Fibroblast of lung (primary cell): ENCODE measurements around the gene HCFC1. TPM values are rescaled to one million over a fixed set of nuclear protein-coding genes. Genes with fewer than 3 reads are reported as not detected.
A peak's percentile ranks its signal among the peaks of the same experiment; 100 is the strongest.

Experiments used
- DNase-seq, 2 donors: peaks; one replicate each; pipeline versions ENCODE4 v3.0.0 to v3.0.0-alpha.2; 2010; ENCODE audit warnings: low read depth in 2 of 2
- H2AFZ ChIP-seq: 2 replicates; pipeline ENCODE4 v1.5.1; 2012; ENCODE audit warnings: low read length, control low read depth, inconsistent platforms
- H3K27ac ChIP-seq: 2 replicates; pipeline ENCODE4 v1.5.1; 2011; ENCODE audit warnings: low read length, control low read depth; ENCODE audit not compliant: insufficient read depth
- H3K27me3 ChIP-seq: 2 replicates; pipeline ENCODE4 v1.5.1; 2011; ENCODE audit warnings: mild to moderate bottlenecking, low read length; ENCODE audit not compliant: control insufficient read depth, insufficient read depth
- H3K36me3 ChIP-seq: 2 replicates; pipeline ENCODE4 v1.5.1; 2011; ENCODE audit warnings: low read length; ENCODE audit not compliant: control insufficient read depth, insufficient read depth
- H3K4me1 ChIP-seq: 2 replicates; pipeline ENCODE4 v1.5.1; 2011; ENCODE audit warnings: low read length; ENCODE audit not compliant: control insufficient read depth, insufficient read depth; ENCODE audit errors: extremely low read depth
- H3K4me2 ChIP-seq: 2 replicates; pipeline ENCODE4 v1.5.1; 2011; ENCODE audit warnings: low read length, control low read depth; ENCODE audit not compliant: insufficient read depth; ENCODE audit errors: extremely low read depth
- H3K4me3 ChIP-seq, 4 experiments: fragments of 200-600 bp in 1 of 4; sonication (generic) in 1 of 4; replicated peaks in 1 of 4; 2 replicates each; pipeline ENCODE4 v1.5.1; 2011 to 2016; ENCODE audit warnings: low read length in 4 of 4, low read depth in 3 of 4, mild to moderate bottlenecking in 3 of 4, control low read depth in 2 of 4, inconsistent platforms in 1 of 4, mixed read lengths in 1 of 4; ENCODE audit not compliant: insufficient read depth in 1 of 4; ENCODE audit errors: control extremely low read depth in 1 of 4
- H3K79me2 ChIP-seq: 2 replicates; pipeline ENCODE4 v1.5.1; 2012; ENCODE audit warnings: mild to moderate bottlenecking, low read length, inconsistent platforms; ENCODE audit not compliant: control insufficient read depth, insufficient read depth
- H3K9ac ChIP-seq: 2 replicates; pipeline ENCODE4 v1.5.1; 2011; ENCODE audit warnings: mild to moderate bottlenecking, low read length, control low read depth; ENCODE audit not compliant: insufficient read depth
- H3K9me3 ChIP-seq: 2 replicates; pipeline ENCODE4 v1.5.1; 2012; ENCODE audit warnings: low read depth, low read length; ENCODE audit not compliant: control insufficient read depth, insufficient read depth
- H4K20me1 ChIP-seq: 2 replicates; pipeline ENCODE4 v1.5.1; 2011; ENCODE audit warnings: low read length; ENCODE audit not compliant: control insufficient read depth, insufficient read depth; ENCODE audit errors: extremely low read depth
- EZH2 ChIP-seq: IDR thresholded peaks from 2 replicates; pipeline ENCODE4 v1.5.1; 2012; ENCODE audit warnings: low read length, control low read depth, mild to moderate bottlenecking; ENCODE audit errors: missing control alignments
- polyA plus RNA-seq, 2 donors: library from polyadenylated mRNA; depleted of rRNA in 1 of 2; stranded (reverse) in 1 of 2; unstranded in 1 of 2; fragments of >200 nt; gene quantifications; 2 replicates each; pipeline ENCODE4 v1.2.1, GENCODE V29; 2011 to 2012; ENCODE audit warnings: missing spikeins in 1 of 2
- total RNA-seq: library from RNA; depleted of rRNA; stranded (reverse); fragments of >200 nt; gene quantifications from 2 replicates; pipeline ENCODE4 v1.2.1, GENCODE V29; 2014
- TF ChIP-seq, protein P1 (sequence below), 2 donors: IDR thresholded peaks in 1 of 2; conservative IDR thresholded peaks in 1 of 2; 1 replicate in 1 of 2; 2 replicates in 1 of 2; pipeline ENCODE4 v1.5.1; 2011 to 2012; ENCODE audit warnings: low read length in 2 of 2, control low read depth in 1 of 2, inconsistent platforms in 1 of 2, low read depth in 1 of 2, mild to moderate bottlenecking in 1 of 2

HCFC1 gene
- total and polyA plus RNA-seq, 2 donors (not counting 1 experiment from before 2014, with no cell fraction given): 3.0 to 10.2 TPM

DNA sequence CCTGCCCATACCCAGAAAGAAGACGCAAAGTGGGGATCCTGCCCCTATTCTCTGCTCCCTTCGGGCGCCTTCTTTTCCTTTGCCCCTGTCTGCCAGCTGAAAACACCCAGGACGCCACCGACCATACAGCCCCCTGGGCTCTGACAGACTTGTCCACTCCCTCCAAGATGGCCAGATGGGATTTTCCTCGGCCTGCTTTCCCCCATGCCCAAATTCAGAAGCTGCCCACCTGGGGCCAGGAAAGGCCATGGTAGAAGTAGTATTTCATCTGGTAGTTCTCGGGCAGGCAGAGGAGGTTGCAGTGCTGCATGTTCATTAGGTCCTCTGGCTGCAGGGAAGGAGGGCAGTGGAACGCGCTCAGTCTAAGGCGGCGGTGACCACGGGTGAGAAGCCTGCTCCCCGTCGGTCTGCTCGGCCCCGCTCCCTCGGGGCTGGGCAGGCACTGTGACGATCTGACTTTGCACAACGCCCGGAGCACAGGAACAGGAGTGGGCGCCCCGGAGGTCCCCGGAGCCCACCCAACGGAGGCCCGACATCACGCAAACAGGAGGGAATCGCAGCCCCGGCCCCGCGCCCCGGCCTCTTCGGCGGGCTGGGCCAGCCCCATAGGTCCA is 37.4 kb downstream of the HCFC1 start:
- Histone ChIP-seq H3K27me3 (no peaks in the 10 kb centered on the region), H3K79me2 (peaks cover 16% of the 10 kb centered on the region), H3K9ac (peak overlapping the region; percentile 58), H3K4me2 (peak overlapping the region; percentile 80), H2AFZ (no peak overlapping the region), H3K4me1 (no peaks in the 10 kb centered on the region), H3K4me3 (peak overlapping the region; percentile 64 to 85 (median 72)), H4K20me1 (no peaks in the 10 kb centered on the region), H3K27ac (peak overlapping the region; percentile 54), H3K36me3 (peaks cover 10% of the 10 kb centered on the region), H3K9me3 (no peaks in the 10 kb centered on the region)
- TF ChIP-seq, protein P1, sequence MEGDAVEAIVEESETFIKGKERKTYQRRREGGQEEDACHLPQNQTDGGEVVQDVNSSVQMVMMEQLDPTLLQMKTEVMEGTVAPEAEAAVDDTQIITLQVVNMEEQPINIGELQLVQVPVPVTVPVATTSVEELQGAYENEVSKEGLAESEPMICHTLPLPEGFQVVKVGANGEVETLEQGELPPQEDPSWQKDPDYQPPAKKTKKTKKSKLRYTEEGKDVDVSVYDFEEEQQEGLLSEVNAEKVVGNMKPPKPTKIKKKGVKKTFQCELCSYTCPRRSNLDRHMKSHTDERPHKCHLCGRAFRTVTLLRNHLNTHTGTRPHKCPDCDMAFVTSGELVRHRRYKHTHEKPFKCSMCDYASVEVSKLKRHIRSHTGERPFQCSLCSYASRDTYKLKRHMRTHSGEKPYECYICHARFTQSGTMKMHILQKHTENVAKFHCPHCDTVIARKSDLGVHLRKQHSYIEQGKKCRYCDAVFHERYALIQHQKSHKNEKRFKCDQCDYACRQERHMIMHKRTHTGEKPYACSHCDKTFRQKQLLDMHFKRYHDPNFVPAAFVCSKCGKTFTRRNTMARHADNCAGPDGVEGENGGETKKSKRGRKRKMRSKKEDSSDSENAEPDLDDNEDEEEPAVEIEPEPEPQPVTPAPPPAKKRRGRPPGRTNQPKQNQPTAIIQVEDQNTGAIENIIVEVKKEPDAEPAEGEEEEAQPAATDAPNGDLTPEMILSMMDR (conservative IDR thresholded peaks at IDR 0.05 in 1 of 2, IDR thresholded peaks at IDR 0.05 in 1 of 2; ENCODE audit: low read depth in 1 of 2, low read length in 2 of 2): no peak
- no peak for TF ChIP-seq EZH2
- DNase-seq: no peak

DNA sequence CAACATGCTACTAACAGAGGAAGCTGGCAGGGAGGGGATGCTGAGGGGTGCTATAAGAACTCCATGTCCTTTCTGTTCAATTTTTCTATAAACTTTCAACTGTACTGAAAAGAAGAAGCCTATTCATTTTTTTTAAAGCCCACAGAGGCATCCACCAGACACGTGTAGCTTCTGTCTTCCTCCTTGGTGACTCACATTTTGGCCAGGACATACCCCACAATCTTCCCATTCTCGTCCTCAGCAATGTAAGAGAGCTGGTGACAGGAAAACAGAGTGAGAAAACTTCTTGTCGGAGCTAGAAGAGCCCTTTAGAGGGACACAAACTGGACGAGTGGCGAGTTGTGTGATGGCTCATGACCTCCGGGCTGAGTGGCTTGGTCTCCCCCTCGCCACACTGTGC is 37.9 kb downstream of the HCFC1 start:
- peak overlapping the region; percentile 64 to 85 (median 72) for H3K4me3 ChIP-seq
- DNase-seq: peak in 1 of 2 donors; percentile 61

DNA sequence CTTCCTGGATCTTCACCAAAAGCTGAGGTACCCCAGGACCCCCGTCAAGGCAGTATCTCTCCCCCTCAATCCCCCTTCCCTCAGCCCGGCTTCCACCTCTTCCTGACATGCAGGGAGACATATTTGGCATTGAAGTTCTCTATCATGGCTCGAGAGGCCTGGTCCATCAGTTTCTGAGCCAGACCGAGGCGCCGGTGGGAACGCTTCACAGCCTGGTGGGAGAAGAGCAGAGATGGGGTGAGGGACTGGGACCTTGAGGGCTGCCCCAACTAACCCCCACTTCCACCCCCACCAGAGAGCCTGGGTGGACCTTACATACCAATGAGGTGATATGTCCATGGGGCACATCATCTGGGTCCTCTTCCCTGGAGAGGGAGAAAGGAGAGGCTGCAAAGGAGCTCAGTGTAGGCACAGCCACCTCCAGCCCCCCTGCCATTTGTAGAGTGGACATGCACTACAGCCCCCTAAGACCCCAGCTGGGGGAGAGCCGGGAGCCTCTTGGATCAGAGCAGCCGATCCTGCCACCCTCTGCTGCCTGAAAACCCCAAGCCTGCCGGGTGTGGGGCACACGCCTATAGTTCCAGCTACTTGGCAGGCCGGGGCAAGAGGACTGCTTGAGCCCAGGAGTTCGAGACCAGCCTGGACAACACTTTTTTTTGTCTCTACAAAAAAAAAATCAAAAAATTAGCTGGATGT is 39.2 kb downstream of the HCFC1 start:
- no peak for DNase-seq
- Histone ChIP-seq H3K4me3 (no peak overlapping the region), H3K36me3 (peaks cover 10% of the 10 kb centered on the region), H3K4me1 (no peaks in the 10 kb centered on the region), H3K27me3 (no peaks in the 10 kb centered on the region), H2AFZ (no peak overlapping the region), H3K9ac (no peak overlapping the region), H3K27ac (no peak overlapping the region), H3K4me2 (no peak overlapping the region), H3K9me3 (no peaks in the 10 kb centered on the region), H4K20me1 (no peaks in the 10 kb centered on the region), H3K79me2 (peaks cover 16% of the 10 kb centered on the region)
- TF ChIP-seq, protein P1 (conservative IDR thresholded peaks at IDR 0.05 in 1 of 2, IDR thresholded peaks at IDR 0.05 in 1 of 2; ENCODE audit: low read depth in 1 of 2, low read length in 2 of 2): no peak
- no peak for TF ChIP-seq EZH2

More for the DNA sequence above, 37.9 kb downstream of the HCFC1 start:
- TF ChIP-seq EZH2: no peak
- TF ChIP-seq, protein P1 (conservative IDR thresholded peaks at IDR 0.05 in 1 of 2, IDR thresholded peaks at IDR 0.05 in 1 of 2; ENCODE audit: low read depth in 1 of 2, low read length in 2 of 2): no peak
- Histone ChIP-seq H3K27ac (no peak overlapping the region), H3K9ac (peak overlapping the region; percentile 58), H4K20me1 (no peaks in the 10 kb centered on the region), H3K4me2 (peak overlapping the region; percentile 80), H3K79me2 (peaks cover 16% of the 10 kb centered on the region), H3K36me3 (peaks cover 10% of the 10 kb centered on the region), H3K27me3 (no peaks in the 10 kb centered on the region), H3K4me1 (no peaks in the 10 kb centered on the region), H2AFZ (no peak overlapping the region), H3K9me3 (no peaks in the 10 kb centered on the region)
